HG03097 (cell line): ENCODE measurements around the gene EEF1B2.

Experiments used
- ATAC-seq: cut with Tn5 transposase; IDR thresholded peaks from one replicate; pipeline ENCODE4 v1.9.1; 2021; ENCODE audit not compliant: unreplicated experiment, low FRiP score

EEF1B2 gene

GRCh38 chr2:206211657-206212255, 52.1 kb downstream of the EEF1B2 start:
- no peak for ATAC-seq
